ENCODE data around the gene DNAJC13. TPM values are rescaled to one million over a fixed set of nuclear protein-coding genes. Genes with fewer than 3 reads are reported as not detected.

Gene DNAJC13
- total RNA-seq, 1 experiment from 2014 or later: 18.1 TPM

GRCh38 chr3:132459551-132459950, 42.2 kb downstream of the DNAJC13 start:
- no peaks in the 10 kb centered on the region for H3K23me2 ChIP-seq (ENCODE audit: insufficient read length, low read depth, low read length, poor library complexity, severe bottlenecking)
- H2BK120ac ChIP-seq (ENCODE audit: low read depth, low read length, poor library complexity, severe bottlenecking): no peak overlapping the region
- no peak overlapping the region for H3K4me2 ChIP-seq (ENCODE audit: insufficient read depth, insufficient read length, low read length)
- no peaks in the 10 kb centered on the region for H3K9me3 ChIP-seq (ENCODE audit: control insufficient read depth, low read depth, low read length)
- H3K4me1 ChIP-seq (ENCODE audit: insufficient read depth, low read length): no peaks in the 10 kb centered on the region
- H2BK15ac ChIP-seq (ENCODE audit: low read depth, low read length): no peak overlapping the region
- no peaks in the 10 kb centered on the region for H3K79me2 ChIP-seq (ENCODE audit: insufficient read depth, low read length)
- no peak overlapping the region for H4K91ac ChIP-seq (ENCODE audit: insufficient read length, low read depth, low read length)
- no peak for TF ChIP-seq CTCF (conservative IDR thresholded peaks at IDR 0.05)
- Mint-ChIP-seq H3K27me3 (ENCODE audit: low read depth) (no peaks in the 10 kb centered on the region), H3K4me3 (no peak overlapping the region), H3K27ac (no peak overlapping the region), H3K36me3 (ENCODE audit: insufficient read depth in 1 of 3, low read depth in 3 of 3) (peaks cover 27 to 63% (median 47%) of the 10 kb centered on the region in 3 experiments; a peak in 6 of 7 replicates), H3K9me3 (no peaks in the 10 kb centered on the region), H3K4me1 (no peaks in the 10 kb centered on the region)
- H2BK5ac ChIP-seq (ENCODE audit: insufficient read length, low read length): no peak overlapping the region
- H3K4ac ChIP-seq (ENCODE audit: low read depth, low read length): no peak overlapping the region
- H3K27ac ChIP-seq (ENCODE audit: insufficient read length, low read depth, low read length): no peak overlapping the region
- no peak overlapping the region for H2BK20ac ChIP-seq (ENCODE audit: low read depth, low read length, poor library complexity, severe bottlenecking)
- H3K79me1 ChIP-seq (ENCODE audit: insufficient read depth, low read depth, low read length, poor library complexity, severe bottlenecking): no peaks in the 10 kb centered on the region
- H4K20me1 ChIP-seq (ENCODE audit: control insufficient read depth, insufficient read depth, insufficient read length): no peaks in the 10 kb centered on the region
- H3K9ac ChIP-seq (ENCODE audit: extremely low read depth, insufficient read length, low read length): no peak overlapping the region
- no peak overlapping the region for H3T11ph ChIP-seq (ENCODE audit: low read length)
- WGBS (ENCODE audit: extremely low coverage, insufficient read length, low lambda C conversion rate): no CpG with 5 or more reads among the region's 3 CpGs
- H3K18ac ChIP-seq (ENCODE audit: insufficient read length, low read depth, low read length): no peak overlapping the region
- no peak overlapping the region for H3K14ac ChIP-seq (ENCODE audit: insufficient read depth, low read length)
- H2AK5ac ChIP-seq (ENCODE audit: insufficient read length, low read length): no peak overlapping the region
- no peak overlapping the region for H3K23ac ChIP-seq (ENCODE audit: insufficient read length, low read depth, low read length)
- H2AFZ ChIP-seq (ENCODE audit: low read length): no peak overlapping the region
- H3K27me3 ChIP-seq (ENCODE audit: insufficient read depth, low read length): no peaks in the 10 kb centered on the region
- no peak for DNase-seq
- no peak overlapping the region for H4K8ac ChIP-seq (replicated peaks; ENCODE audit: insufficient read length, low read depth, low read length)
- no peak overlapping the region for H2BK12ac ChIP-seq (ENCODE audit: insufficient read length, low read depth, low read length)
- no peak overlapping the region for H4K5ac ChIP-seq (ENCODE audit: insufficient read length, low read depth, low read length)
- no peak overlapping the region for H3K56ac ChIP-seq (ENCODE audit: insufficient read length, low read depth, low read length)
